Kasumi-1 (cell line): ENCODE results near the gene GLIS1.
"Not testable (repeated sequence)": the region's sequence is repeated elsewhere in the genome, so short reads cannot be mapped to it uniquely, and the experiment has no call there.

Experiments
- DNase-seq, 2 experiments: peaks; one replicate each; lab custom pipeline; 2025; lab: John Stamatoyannopoulos, UW

GLIS1 gene

DNA sequence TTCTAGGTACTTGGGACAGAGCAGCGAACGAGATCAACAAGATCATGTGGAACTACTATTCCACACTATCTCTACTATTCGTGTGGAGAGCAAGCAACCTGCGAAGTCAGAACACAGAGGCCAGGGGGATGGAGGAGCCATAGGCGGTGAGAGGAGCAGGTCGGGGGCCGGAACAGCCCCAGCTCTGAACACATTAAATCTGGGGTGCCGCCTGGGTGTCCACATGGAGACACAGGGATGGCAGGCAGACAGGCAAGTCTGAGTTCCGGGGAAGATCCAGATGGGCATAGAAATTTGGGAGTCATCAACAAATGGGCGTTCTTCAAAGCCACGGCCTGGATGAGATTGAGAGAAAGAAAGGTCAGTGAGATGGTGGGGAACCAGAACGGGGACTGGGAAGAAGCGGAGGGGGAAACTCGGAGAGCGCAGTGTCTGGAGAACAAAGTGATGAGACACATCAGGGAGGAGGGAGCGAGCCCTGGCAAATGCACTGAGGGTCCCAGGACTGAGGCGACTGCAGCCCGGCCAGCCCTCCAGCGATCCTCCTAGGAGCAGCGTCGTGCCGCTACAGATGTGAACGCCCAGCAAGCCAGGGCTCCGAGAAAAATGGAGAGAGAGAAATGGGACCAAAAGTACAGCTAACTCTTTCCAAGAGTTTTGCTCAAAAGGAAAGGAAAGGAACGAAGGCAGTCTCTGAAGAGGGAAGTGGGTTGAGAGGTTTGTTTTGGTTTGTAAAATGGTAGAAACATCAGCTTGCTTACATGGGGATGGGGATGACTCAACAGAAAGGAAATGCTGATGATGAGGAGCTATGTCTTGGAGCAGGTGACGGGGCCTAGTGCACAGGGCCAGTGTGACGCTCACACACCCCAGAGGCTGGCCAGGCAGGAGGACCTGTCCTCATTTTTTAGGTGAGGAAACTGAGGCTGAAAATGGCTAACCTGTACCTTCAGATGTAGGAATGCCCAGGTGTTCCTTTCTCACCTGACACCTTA is 84.5 kb downstream of the GLIS1 start:
- no peak for DNase-seq

DNA sequence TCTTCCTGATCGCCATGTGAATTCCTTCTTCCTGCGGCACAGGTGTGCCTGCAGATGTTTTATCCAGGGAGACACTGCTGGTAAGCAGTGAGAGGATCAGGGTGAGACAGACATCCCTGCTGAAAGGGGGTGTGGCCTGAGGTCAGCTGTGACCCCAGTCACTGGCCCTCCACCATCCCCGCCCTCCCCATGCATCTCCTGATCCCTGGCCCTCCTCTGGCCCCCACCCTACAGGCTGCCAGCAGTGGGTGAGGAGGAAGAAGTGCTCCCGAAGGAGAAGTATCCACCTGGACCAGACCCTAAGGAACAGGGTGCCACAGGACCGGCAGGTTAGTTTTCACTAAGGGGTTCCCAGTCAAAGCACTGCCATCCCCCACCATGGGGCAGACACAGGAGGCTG is 85.3 kb downstream of the GLIS1 start:
- no peak for DNase-seq

DNA sequence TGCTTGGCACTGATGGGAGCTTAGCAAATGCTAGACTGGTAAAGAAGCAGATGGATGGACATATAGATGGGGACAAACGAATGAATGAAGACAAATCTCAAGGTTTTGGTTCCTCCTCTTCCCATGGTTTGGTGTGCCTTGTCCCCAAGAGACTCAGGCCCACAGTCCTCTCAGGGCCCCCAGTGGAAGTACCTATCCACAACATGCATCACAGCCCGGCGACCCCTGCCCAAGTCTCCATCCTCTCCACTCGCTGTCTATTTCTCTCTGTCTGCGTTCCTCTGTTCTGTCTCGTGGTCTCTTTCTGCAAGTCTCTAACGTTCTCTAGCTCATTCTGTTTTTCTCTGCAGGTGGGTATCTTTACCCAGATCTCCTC is 85.8 kb downstream of the GLIS1 start:
- no peak for DNase-seq

DNA sequence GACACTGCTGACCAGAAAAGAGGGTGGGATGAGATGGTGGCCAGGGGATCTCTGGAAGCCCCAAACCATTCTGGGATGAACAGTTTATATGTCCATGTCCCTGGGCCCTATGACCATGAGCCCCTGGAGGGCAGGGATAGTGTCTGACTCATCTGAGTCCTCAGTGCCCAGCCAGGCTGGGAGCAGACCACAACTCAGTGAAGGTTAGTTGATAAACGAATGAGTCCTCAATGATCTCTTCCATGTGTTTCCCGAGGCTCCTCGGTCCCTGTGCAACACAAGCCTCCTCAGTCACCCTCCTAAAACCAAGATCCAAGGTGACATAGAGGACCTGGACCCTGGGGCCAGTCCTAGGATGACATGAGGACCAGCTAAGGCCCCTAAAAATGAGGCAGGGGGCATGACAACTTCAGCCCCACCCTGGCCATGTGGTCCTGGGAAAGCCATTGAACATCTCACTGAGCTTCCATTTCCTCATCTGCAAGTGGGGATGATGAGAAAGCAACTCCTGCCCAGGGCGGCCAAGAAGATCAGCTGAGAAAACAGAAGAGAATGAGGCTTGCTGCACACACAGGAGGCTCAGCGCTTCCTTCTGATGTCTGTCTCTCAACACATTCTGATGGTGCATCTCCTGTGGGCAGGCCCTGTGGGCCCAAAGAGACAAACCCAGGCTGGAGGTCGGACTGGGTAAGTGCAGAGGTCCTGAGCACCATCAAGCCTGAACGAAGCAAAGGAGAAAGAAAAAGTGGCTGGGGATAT is 86.3 kb downstream of the GLIS1 start:
- DNase-seq: no peak

DNA sequence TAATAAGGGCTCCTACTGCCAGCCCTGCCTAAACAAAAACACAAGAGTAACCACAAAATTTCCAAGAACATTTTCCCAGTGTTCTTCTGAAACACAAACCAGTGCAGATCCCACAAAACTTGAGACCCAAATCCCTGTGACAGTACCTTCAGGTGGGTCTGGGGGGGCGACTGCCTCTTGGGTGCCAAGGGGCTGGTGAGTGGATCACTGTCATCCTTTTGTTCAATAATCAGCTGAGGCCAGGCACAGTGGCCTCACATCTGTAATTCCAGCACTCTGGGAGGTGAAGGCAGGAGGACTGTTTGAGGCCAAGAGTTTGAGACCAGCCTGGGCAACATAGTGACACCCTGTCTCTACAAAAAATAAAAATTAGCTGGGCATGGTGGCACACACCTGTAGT is 87.6 kb downstream of the GLIS1 start:
- no peak for DNase-seq

DNA sequence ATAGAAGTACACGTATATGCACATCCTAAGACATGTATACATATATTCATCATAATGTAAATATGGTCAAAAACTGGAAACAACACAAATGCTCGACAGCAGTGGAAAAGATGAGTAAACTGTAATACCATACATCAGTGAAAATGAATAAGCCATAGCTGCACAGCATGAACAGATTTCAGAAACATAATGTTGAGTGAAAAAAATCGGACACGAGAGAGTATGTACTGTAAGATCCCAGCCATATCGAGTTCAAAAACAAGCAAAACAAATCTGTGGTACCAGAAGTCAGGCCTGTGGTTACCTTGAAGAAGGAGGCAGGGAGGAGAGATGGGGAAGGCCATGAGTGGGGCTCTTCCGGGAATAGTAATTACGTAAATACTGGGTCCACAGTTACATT is 90.4 kb downstream of the GLIS1 start:
- DNase-seq: no peak

DNA sequence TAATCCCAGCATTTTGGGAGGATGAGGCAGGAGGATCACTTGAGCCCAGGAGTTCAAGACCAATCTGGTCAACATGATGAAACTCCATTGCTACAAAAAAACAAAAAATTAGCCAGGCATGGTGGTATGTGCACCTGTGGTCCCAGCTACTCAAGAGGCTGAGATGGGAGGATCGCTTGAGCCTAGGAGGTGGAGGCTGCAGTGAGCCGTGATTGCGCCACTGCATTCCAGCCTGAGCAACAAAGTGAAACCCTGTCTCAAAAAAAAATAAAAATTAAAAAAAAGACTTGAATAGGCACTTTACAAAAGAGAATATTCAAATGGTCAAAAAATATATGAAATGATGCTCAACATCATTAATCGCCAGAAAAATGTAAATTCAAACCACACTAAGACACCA is 91.0 kb downstream of the GLIS1 start:
- not testable (repeated sequence) for DNase-seq

DNA sequence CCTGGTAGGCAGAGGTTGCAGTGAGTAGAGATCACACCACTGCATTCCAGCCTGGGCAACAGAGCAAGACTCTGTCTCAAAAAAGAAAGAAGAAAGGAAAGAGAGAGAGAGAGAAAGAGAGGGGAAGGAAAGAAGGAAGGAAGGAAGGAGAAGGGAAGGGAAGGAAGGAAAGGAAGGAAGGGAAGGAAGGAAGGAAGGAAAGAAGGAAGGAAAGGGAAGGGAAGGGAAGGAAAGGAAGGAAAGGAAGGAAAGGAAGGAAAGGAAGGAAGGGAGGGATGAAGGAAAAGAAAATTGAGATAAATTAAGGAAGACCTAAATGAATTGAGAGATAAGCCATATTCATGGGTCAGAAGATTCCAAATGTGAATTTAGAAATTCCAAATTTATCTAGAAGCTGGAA is 92.2 kb downstream of the GLIS1 start:
- no peak for DNase-seq

DNA sequence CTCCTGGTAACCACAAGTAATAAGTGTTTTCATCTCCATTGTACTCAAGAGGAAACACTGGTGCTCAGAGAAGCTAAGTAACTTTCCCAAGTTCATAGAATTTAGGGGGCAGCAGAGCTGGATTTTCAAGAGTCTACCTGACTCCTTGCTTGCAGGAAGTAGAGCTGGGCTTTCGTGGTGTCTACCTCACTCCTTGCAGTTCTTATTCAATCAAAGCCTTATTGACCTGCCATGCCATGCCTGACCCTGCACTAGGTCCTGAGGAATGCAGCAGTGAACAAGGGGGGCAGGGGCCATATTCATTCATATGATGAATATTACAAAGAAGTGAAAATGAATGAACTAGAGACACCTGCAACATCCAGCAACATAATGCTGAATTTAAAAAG is 93.3 kb downstream of the GLIS1 start:
- no peak for DNase-seq

DNA sequence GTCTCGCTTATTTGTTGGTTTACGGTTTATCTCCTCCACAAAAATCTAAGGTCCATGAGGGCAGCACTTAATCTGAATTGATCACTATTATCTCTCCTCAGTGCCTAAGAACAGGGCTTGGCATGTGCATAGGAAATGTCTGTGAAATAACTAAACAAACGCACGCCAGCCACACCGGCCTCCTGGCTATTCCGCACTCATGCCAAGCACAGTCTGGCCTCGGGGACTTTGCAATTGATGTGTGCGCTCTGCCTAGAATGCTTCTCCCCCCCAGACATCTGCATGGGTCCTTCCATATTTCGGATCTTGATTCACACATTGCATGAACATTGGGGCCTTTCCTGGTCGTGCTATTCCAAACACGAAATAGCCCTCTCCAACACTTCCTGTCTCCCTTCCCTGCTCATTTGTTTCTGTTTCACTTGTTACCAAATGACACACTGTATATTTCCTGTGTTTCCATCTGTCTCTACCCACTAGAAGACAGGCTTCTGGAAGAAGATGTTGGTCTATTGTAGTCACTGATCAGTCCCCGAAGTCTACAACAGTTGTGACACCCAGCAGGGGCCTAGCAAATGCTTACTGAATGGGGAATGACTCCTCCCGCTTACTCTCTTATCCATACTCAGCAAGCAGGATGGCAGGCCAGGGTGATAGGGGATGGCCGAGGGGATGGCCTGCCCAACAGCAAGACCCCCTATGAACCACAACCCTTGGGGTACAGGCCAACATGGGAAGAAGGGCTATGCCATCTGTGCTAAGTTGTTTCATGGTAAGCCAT is 93.9 kb downstream of the GLIS1 start:
- DNase-seq: no peak

DNA sequence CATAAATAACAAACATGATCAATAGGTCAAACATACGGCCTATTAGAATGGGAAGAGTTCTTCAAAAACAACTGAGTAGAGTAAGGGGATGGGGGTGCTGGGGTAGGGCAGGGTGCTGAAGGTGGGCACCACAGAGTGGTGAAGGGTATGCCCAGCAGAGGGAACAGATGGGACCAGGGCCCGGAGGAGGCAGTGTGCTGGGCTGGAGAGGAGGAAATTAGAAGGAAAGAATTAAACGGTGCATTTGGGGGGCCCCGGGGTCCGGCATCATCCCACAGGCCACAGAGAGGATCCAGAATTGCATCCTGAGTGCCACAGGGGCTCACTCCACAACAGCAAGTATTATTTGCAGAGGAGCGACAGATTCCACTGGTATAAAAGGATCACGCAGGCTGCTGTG is 94.5 kb downstream of the GLIS1 start:
- no peak for DNase-seq

DNA sequence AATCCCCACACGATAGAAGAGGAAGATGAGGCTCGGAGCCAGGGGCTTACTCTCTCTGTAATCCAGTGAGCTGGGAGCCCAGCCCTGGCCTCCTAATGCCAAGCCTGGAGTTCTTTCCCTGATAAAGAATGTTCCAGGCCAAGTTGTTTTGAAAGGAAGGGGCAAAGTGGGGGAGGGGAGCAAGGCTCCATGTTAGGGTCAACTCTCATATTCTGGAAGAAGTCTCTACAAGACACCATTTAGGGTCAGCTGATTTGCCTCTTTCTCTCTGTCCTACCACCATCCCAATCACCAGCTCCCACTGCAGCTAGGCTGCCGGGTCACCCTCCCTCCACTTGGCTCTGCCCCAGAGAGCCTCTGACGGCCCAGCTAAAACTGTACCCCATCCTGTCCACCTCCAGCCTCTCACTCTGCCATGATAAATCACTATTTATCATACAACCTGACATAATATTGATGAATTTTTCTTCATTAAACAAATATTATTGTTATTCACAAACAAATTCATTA is 95.0 kb downstream of the GLIS1 start:
- DNase-seq: no peak

DNA sequence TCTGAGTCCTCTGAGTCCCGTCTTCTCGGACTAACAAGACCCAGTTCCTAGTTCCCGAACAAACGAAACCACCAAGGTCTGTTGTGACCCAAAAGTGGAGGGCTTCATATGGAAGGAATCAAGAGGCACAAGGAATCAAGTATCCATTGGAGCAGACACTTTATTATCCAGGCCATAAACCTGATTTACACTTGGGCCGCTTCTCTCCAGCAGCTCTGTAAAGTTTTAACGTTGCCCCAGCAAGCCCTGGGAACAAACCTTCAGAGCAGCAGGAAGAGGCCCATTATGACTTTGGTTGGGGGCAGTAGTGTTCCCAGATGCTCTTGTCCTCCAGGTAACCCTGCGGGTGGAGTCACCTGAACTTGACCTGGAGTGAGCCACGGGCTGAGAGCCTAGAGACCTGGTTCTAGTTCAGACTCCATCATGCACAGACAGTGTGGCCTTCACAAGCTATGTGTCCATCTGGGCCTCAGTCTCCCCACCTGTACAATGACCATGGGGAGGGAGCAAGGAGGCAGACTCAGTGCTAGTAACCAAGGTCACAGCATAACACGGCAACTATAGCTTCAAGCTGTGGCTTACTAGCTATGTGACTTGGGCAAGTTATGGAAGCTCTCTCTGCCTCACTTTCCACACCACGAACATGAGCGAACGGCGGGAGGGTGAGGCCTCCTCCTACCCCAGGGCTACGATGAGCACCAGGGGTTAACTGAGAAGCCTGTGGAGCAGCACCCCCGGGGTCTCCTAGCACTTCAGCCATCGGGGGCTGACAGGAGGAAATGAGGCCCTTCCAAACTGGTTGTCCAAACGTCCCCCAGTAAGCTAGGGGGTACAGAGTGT is 95.7 kb downstream of the GLIS1 start:
- no peak for DNase-seq

DNA sequence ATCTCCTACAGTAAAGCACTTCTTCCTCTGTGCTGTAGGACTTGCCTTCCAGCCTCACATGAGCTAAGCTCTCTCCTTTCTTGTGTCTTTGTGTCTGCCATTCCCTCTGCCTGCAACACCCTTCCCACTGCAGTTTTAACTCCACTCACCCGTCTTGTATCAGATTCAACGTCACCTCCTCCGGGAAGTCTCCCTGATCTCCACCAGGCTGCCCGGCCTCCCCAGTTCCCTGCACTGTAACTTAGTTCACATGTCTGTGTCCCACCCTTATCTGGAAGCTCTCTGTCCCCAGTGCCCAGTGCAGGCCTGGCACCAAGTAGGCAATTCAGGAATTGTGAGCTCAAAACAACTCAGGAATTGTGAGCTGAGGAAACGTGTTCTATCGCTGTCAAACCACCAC is 96.4 kb downstream of the GLIS1 start:
- no peak for DNase-seq

DNA sequence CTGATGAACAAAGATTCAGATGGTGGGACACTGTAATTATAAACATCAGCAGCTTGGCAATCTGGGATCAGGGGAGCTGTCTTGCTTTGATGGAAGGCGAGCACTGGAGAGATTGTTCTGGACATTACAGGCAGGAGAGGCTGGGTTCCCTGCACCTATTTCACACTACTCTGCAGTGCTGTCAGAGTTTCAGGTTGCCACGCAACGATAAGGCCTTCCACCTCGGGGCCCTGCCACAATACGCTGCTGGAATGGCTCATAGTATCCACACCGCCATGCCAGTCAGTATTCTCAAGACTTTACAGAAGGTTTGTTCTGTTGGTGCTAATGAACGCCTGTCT is 96.8 kb downstream of the GLIS1 start:
- no peak for DNase-seq

DNA sequence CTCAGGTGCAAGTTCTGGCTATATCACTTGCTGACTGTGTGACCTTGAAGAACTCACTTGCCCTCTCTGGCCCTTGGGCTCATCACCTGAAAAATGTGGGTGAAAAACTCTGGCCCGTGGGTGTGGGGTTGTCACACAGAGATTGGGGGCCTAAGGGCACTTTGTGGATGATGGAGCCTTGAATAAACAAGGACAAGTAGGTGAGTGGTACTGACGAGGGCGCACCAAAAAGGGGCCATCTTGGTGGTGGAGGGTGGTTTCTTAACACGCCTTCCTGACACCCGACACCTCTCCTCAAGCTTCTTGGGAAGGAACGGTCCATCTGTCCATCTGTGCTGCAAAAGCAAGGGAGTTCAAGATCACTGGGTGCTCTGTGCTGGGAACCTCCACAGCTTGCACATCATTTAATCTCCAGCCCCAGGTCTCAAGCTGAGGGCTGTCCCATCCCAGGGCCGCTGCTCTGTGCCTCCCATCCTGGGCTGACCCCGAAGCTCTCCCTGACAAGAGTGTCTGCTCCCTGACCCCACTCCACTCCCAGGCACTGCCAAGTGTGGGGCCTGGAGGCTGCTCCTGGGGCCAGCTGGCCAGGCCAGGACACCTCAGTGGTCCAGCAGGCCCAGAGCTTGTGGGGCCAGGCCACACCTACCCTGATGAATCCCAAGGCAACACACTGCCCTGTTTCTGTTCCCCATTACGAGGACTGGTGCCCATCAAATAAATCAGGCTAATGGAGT is 97.3 kb downstream of the GLIS1 start:
- no peak for DNase-seq

DNA sequence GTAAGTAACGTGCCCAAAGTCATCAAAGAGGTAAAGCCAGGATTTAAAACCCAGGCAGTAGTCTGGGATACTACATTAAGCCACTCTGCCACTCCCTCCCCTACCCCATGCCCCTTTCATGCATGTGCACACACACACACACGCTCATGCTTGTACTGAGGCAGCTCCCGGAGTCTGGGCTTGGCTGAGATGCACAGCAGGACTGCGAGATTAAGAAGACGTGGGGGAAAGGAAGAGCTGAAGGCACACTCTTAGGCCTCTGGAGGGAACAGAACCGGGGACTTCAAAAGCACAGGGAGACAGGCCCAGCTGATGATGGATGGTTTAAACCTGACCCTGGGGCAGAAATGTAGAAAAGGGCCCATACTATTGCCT is 98.3 kb downstream of the GLIS1 start:
- DNase-seq: no peak

DNA sequence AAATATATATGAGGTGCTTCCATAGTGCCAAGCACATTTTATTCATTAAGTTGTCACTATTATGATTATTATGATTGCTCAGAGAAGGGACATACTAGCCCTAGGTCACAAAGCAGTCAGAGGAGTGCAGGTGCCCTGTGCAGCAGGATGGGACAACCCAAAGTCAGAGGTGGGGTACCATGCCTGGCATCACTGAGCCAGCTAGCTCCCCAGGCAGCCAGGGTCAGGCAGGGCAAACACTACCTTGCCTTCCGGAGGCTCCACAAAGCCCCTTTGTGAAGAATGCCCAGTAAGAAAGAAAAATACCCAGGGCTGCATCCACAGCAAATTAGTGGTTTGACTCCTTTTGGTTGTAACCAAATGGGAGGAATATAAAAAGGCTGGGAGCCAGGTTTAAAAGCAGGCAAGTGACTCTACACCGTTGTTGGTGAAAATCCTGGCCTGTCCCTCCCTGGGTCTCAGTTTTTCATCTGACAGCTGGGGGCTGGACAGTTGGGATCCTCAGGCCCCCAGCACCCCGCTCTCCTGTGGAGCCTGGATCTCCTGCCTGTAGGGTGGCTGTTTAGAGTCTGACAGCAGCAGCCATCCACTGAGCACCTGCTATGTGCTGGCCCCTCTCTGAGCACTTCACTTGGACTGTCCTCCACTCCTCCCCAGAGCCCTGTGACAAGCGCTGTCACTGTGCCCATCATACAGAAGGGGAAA is 98.8 kb downstream of the GLIS1 start:
- DNase-seq: no peak

DNA sequence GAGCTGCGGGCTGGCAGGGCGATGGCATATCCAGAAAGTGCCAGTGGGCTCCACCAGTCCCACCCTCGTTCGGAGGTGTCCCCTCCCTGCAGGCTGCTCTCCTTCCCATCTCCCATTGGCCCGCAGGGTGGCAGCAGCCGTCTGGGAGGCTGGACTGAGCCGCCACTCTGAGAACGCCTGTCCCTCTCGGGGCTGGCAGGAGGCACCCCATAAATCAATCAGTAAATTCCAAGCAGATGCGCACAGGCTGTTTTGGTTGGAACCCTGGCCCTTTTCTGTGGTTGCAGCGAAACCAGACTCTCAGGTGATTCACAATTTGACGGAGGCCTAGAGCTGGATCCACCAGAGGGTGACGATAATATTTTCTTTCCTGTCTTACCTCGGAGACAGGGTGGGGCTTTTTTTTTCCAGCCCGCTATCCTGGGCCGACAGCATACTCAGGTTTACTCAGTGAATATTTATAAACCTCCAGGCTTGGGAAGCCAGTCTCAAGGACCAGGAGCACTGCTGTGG is 99.7 kb downstream of the GLIS1 start:
- DNase-seq: no peak
